ENCODE results near the gene MACROD2.
"Not testable (repeated sequence)": the region's sequence is repeated elsewhere in the genome, so short reads cannot be mapped to it uniquely, and the experiment has no call there.

The MACROD2 gene

DNA sequence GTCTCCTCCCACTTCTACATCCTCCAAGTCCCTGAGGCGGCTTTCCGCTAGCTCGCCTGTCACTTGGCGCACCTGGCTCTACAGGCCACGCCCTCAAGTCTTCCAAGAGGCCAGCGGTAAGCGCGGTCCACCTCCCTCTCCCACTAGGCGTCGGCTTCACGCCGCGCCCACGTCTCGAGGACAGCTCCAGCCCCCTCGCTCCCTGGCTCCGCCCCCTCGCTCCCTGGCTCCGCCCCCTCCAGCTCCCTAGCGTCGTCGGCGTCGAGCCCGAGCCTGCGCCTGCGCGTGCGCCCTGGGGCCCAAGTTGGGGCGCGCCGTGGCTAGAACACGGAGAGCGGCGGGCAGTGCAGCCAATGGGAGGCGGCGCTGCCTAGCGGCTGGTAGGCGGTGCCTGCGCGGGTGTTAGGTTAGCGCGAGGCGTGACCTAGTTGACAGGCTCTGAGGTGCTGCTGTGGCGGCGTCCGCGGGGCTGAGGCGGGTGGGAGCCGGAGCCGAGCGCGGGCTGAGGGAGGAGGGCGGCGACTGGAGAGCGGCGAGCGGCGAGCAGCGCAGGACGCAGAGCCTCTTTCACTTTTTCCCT is at the start of gene MACROD2:
TSS of gene MACROD2 (plus strand) at position 431 of the 580 bp plus-strand sequence.
- Histone ChIP-seq H3K36me3 (no peaks in the 10 kb centered on the region; a peak in 1 of 22 replicates), H3K4me1 (peaks cover 0 to 9% (median 7%) of the 10 kb centered on the region in 10 experiments; a peak in 15 of 20 replicates), H3K9me3 (replicated peaks in 1 of 11) (peaks cover 44 to 55% (median 50%) of the 10 kb centered on the region in 11 experiments), H3K9ac (no peak within 1 kb of the TSS), H3K27me3 (no peaks in the 10 kb centered on the region), H3K4me2 (no peak within 1 kb of the TSS), H4K20me1 (no peaks in the 10 kb centered on the region), H3K27ac (no peak within 1 kb of the TSS), H3K4me3 (no peak within 1 kb of the TSS; a peak in 1 of 20 replicates)
- no peak for TF ChIP-seq Cebpa-rat (IDR thresholded peaks at IDR 0.05)

- Histone ChIP-seq H3K4me2 (no peak overlapping the region), H3K27me3 (no peaks in the 10 kb centered on the region), H3K4me1 (no peaks in the 10 kb centered on the region), H3K36me3 (no peaks in the 10 kb centered on the region), H3K9ac (no peak overlapping the region), H3K27ac (no peak overlapping the region), H3K9me3 (replicated peaks in 1 of 11) (peaks cover 0 to 21% (median 17%) of the 10 kb centered on the region in 11 experiments; a peak in 17 of 22 replicates), H3K4me3 (no peak overlapping the region), H4K20me1 (no peaks in the 10 kb centered on the region)
- no peak for TF ChIP-seq Cebpa-rat (IDR thresholded peaks at IDR 0.05)
Observed at GRCh38 chr20:13947719-13948118, 47.6 kb upstream of the MACROD2 start.

- H3K27me3 ChIP-seq: no peaks in the 10 kb centered on the region
- no peak overlapping the region for H3K4me3 ChIP-seq
- no peak overlapping the region for H3K9ac ChIP-seq
- H3K9me3 ChIP-seq (replicated peaks in 1 of 11): no peaks in the 10 kb centered on the region
- H3K4me1 ChIP-seq: no peaks in the 10 kb centered on the region
- no peaks in the 10 kb centered on the region for H3K36me3 ChIP-seq
- TF ChIP-seq Cebpa-rat (IDR thresholded peaks at IDR 0.05): no peak
- H3K27ac ChIP-seq: no peak overlapping the region
- H4K20me1 ChIP-seq: no peaks in the 10 kb centered on the region
- no peak overlapping the region for H3K4me2 ChIP-seq
Observed at GRCh38 chr20:13953227-13953626, 42.1 kb upstream of the MACROD2 start.

DNA sequence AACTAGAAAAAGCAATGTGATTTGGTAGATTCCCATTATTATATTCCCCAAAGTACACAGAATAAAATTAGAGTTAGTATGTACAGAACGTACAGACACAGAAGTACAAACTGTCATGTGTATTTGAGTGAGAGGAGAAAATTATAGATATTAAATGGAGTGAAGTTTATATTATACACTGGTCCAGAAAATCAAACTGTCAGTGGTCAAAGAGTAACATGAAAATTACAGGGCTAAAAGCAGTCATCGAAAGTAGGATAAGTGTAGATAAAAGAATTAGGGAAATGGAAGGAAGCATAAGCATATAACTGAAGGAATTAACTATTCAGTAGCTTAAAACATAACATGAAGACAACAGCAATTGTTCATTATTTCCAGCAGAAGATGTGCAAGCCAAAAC is 35.2 kb upstream of the MACROD2 start:
- no peak overlapping the region for H3K27ac ChIP-seq
- no peak overlapping the region for H3K4me3 ChIP-seq
- H3K27me3 ChIP-seq: no peaks in the 10 kb centered on the region
- no peak for TF ChIP-seq Cebpa-rat (IDR thresholded peaks at IDR 0.05)
- no peaks in the 10 kb centered on the region for H3K36me3 ChIP-seq
- H3K9me3 ChIP-seq (replicated peaks in 1 of 11): no peaks in the 10 kb centered on the region
- no peak overlapping the region for H3K4me2 ChIP-seq
- H3K4me1 ChIP-seq: no peaks in the 10 kb centered on the region
- H4K20me1 ChIP-seq: no peaks in the 10 kb centered on the region
- H3K9ac ChIP-seq: no peak overlapping the region

- Histone ChIP-seq H3K4me1 (no peaks in the 10 kb centered on the region), H3K36me3 (no peaks in the 10 kb centered on the region), H3K4me3 (no peak overlapping the region), H3K4me2 (no peak overlapping the region), H3K9me3 (replicated peaks in 1 of 11) (no peaks in the 10 kb centered on the region), H3K27me3 (no peaks in the 10 kb centered on the region), H3K9ac (no peak overlapping the region), H4K20me1 (no peaks in the 10 kb centered on the region), H3K27ac (no peak overlapping the region)
- no peak for TF ChIP-seq Cebpa-rat (IDR thresholded peaks at IDR 0.05)
Observed at GRCh38 chr20:13960525-13960924, 34.8 kb upstream of the MACROD2 start.

DNA sequence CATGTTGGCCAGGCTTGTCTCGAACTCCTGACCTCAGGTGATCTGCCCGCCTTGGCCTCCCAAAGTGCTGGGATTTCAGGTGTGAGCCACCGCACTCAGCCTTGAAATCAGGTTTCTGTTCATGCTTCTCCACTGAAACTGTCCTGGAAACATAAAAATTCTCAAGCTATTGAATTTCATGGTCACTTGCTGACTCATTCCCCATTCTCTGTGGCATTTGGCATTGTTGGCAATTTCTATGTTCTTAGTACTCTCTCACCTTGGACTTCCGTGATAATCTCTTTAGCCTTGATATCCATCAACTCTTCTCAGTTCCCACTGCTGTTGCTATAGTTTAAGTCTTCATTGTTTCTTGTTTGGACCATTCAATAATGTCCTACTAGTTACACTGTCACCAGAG is 11.1 kb upstream of the MACROD2 start:
- Histone ChIP-seq H3K27ac (no peak overlapping the region), H3K36me3 (no peaks in the 10 kb centered on the region), H3K4me1 (no peaks in the 10 kb centered on the region)

DNA sequence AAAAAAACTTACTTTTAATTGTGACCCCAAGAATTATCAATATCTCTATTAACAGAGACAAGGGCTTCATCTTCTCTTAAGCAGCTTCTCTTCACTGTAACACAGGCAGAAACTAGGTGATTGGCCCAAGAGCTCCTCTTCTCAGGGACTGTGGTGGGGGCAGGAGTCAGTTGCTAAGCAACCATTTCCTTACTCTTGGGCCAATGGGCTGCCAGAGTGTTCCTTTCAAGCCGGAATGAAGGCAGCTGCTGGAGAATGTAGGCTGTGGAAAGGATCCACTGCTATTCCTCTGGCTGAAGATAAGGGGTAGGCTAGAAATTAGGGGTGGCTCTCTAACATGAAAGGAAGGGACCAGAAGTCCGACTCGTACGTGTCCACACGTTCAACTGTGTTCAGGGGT is 4.9 kb upstream of the MACROD2 start, which contains the start of gene SEL1L2:
TSS of gene SEL1L2 (minus strand) at position 150 of the 400 bp plus-strand sequence. CDS start at position 70, 80 bp downstream.
- Histone ChIP-seq H3K9ac (no peak within 1 kb of the TSS), H3K27me3 (no peaks in the 10 kb centered on the region), H3K36me3 (no peaks in the 10 kb centered on the region; a peak in 1 of 22 replicates), H3K27ac (no peak within 1 kb of the TSS), H3K9me3 (replicated peaks in 1 of 11) (peaks cover 35 to 43% (median 41%) of the 10 kb centered on the region in 11 experiments), H3K4me2 (no peak within 1 kb of the TSS), H3K4me3 (no peak within 1 kb of the TSS), H3K4me1 (no peaks in the 10 kb centered on the region), H4K20me1 (no peaks in the 10 kb centered on the region)
- no peak for TF ChIP-seq Cebpa-rat (IDR thresholded peaks at IDR 0.05)

More for the DNA sequence above, 11.1 kb upstream of the MACROD2 start:
- no peak overlapping the region for H3K9ac ChIP-seq
- no peak overlapping the region for H3K4me3 ChIP-seq
- TF ChIP-seq Cebpa-rat (IDR thresholded peaks at IDR 0.05): no peak
- H3K9me3 ChIP-seq (replicated peaks in 1 of 11): no peaks in the 10 kb centered on the region
- no peaks in the 10 kb centered on the region for H4K20me1 ChIP-seq
- no peaks in the 10 kb centered on the region for H3K27me3 ChIP-seq
- H3K4me2 ChIP-seq: no peak overlapping the region

- H3K4me3 ChIP-seq: no peak overlapping the region
- peaks cover 41 to 50% (median 47%) of the 10 kb centered on the region in 11 experiments for H3K9me3 ChIP-seq (replicated peaks in 1 of 11)
- H4K20me1 ChIP-seq: no peaks in the 10 kb centered on the region
- H3K9ac ChIP-seq: no peak overlapping the region
- H3K4me1 ChIP-seq: no peaks in the 10 kb centered on the region
- no peak for TF ChIP-seq Cebpa-rat (IDR thresholded peaks at IDR 0.05)
- H3K27me3 ChIP-seq: no peaks in the 10 kb centered on the region
- H3K36me3 ChIP-seq: no peaks in the 10 kb centered on the region; a peak in 1 of 22 replicates
- H3K4me2 ChIP-seq: no peak overlapping the region
- no peak overlapping the region for H3K27ac ChIP-seq
Observed at GRCh38 chr20:13991311-13991710, 4.0 kb upstream of the MACROD2 start.

DNA sequence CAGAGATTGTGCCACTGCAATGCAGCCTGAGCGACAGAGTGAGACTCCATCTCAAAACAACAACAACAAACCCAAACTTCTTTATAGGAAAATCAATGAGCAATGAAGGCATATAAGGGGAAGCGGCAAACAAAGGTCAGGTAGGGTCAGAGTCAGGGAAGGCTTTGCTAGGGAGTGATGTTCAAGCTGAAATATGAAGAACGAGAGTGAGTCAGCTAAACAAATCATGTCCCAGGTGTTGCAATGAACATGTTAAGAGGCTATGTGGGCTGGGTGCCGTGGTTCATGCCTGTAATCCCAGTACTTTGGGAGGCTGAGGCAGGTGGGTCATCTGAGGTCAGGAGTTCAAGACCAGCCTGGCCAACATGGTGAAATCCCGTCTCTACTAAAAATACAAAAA is 3.4 kb upstream of the MACROD2 start:
- H3K4me3 ChIP-seq, H3K36me3 ChIP-seq, H3K4me1 ChIP-seq, H3K4me2 ChIP-seq, H4K20me1 ChIP-seq, H3K9ac ChIP-seq, H3K27ac ChIP-seq, H3K27me3 ChIP-seq: not testable (repeated sequence)
- peaks cover 44 to 55% (median 50%) of the 10 kb centered on the region in 11 experiments for H3K9me3 ChIP-seq (replicated peaks in 1 of 11)

DNA sequence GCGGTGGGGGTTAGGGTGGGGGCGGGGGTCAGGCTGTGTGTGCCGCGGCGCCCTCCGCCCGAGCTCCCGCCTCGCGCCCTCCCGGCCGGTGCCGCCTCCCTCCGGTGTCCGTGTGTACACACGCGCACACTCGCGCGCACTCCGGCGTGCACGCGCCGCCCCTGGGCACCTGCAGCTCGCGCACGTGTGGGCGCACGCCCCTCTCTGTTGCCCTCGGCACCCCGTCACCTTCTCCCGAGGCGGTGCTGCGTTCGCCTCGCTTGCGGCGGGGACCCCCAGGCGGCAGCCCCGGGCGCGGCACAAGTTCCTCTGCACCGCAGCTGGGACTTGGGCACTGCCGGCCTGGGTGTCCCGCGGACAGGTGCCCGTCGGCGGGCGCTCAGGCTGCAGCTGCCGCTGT is 525 bp downstream of the MACROD2 start:
- H3K4me2 ChIP-seq: no peak overlapping the region
- no peak for TF ChIP-seq Cebpa-rat (IDR thresholded peaks at IDR 0.05)
- H3K4me3 ChIP-seq: no peak overlapping the region
- no peak overlapping the region for H3K27ac ChIP-seq
- H3K9ac ChIP-seq: no peak overlapping the region
- peaks cover 44 to 54% (median 50%) of the 10 kb centered on the region in 11 experiments for H3K9me3 ChIP-seq (replicated peaks in 1 of 11)
- H3K4me1 ChIP-seq: peaks cover 0 to 13% (median 7%) of the 10 kb centered on the region in 10 experiments; a peak in 15 of 20 replicates
- no peaks in the 10 kb centered on the region for H3K27me3 ChIP-seq
- H3K36me3 ChIP-seq: no peaks in the 10 kb centered on the region; a peak in 1 of 22 replicates
- no peaks in the 10 kb centered on the region for H4K20me1 ChIP-seq

All from BLaER1 treated with 17β-estradiol and CSF1 and Interleukin-3, amounts not matched to agents 10 nM and 100 nM (cell line).